PFSK-1 (cell line): Measurements from ENCODE around the gene CTU1.

Source experiments
- FOXP2 ChIP-seq: optimal IDR thresholded peaks from 2 replicates; pipeline ENCODE3; 2011; ENCODE audit warnings: borderline replicate concordance, control low read depth, inconsistent platforms; ENCODE audit not compliant: insufficient read depth; ENCODE audit errors: extremely low read length, extremely low read depth
- POLR2AphosphoS5 ChIP-seq: IDR thresholded peaks from 2 replicates; pipeline ENCODE4 v1.6.1; 2012; ENCODE audit warnings: low read depth, mild to moderate bottlenecking, control low read depth, low read length, moderate library complexity
- TAF1 ChIP-seq: IDR thresholded peaks from 2 replicates; pipeline ENCODE4 v1.6.1; 2012; ENCODE audit warnings: low read length, control low read depth, borderline replicate concordance; ENCODE audit not compliant: insufficient read depth
- TF ChIP-seq, protein P1 (sequence below), 2 experiments: IDR thresholded peaks; 2 replicates each; pipeline versions ENCODE4 v1.6.1 to v1.8.0; 2011 to 2012; ENCODE audit warnings: low read depth in 2 of 2, low read length in 2 of 2, control low read depth in 1 of 2, inconsistent platforms in 1 of 2, mild to moderate bottlenecking in 1 of 2, moderate library complexity in 1 of 2; ENCODE audit not compliant: insufficient read depth in 1 of 2

DNA sequence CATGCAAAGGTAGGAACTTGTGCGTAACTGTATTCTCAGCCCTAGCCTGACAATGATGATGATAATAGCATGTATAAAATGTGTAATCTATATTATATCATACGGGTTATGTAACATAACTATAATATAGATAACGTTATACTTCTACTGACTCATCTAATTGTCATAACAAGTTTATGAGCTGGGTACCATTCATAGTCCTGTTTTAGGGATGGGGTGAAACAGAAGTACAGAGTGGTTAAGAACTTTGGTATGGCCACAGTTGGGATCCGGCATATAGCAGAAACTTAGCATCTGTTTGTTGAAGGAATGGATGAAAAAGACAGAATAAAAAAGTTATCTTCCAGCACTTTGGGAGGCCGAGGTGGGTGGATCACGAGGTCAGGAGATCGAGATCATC, 5.2 kb downstream of the CTU1 start:
- TF ChIP-seq POLR2AphosphoS5 = no peak
- TF ChIP-seq, protein P1, sequence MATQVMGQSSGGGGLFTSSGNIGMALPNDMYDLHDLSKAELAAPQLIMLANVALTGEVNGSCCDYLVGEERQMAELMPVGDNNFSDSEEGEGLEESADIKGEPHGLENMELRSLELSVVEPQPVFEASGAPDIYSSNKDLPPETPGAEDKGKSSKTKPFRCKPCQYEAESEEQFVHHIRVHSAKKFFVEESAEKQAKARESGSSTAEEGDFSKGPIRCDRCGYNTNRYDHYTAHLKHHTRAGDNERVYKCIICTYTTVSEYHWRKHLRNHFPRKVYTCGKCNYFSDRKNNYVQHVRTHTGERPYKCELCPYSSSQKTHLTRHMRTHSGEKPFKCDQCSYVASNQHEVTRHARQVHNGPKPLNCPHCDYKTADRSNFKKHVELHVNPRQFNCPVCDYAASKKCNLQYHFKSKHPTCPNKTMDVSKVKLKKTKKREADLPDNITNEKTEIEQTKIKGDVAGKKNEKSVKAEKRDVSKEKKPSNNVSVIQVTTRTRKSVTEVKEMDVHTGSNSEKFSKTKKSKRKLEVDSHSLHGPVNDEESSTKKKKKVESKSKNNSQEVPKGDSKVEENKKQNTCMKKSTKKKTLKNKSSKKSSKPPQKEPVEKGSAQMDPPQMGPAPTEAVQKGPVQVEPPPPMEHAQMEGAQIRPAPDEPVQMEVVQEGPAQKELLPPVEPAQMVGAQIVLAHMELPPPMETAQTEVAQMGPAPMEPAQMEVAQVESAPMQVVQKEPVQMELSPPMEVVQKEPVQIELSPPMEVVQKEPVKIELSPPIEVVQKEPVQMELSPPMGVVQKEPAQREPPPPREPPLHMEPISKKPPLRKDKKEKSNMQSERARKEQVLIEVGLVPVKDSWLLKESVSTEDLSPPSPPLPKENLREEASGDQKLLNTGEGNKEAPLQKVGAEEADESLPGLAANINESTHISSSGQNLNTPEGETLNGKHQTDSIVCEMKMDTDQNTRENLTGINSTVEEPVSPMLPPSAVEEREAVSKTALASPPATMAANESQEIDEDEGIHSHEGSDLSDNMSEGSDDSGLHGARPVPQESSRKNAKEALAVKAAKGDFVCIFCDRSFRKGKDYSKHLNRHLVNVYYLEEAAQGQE (IDR thresholded peaks at IDR 0.05; ENCODE audit: insufficient read depth in 1 of 2, low read depth in 2 of 2, low read length in 2 of 2) = no peak
- TF ChIP-seq TAF1 = no peak
- no peak for TF ChIP-seq FOXP2
